GM18498 (cell line): ENCODE results near the gene SPOCD1.

Source experiments
- ATAC-seq: cut with Tn5 transposase; IDR thresholded peaks from one replicate; pipeline ENCODE4 v1.9.1; 2021; ENCODE audit warnings: mild to moderate bottlenecking, moderate library complexity; ENCODE audit not compliant: unreplicated experiment

Gene SPOCD1

DNA sequence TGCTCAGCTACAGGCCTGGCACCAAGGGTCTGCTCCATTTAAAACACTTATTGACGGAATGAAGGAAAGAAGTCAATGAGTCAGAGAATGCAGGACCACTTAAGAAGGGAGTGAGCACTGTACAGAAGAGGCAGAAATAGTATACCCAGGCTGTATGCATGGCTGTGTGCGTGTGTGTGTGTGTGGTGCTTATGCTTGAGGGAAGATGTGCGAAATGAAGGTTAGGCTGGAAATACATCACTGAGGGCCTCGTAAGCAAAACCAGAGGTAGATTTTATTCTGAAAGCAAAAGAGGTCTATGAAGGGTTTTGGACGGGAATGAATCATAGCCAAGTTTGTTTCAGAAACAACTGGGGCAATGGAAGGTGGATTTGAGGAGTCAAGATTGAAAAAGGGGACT lies 42.0 kb downstream of the SPOCD1 start:
- no peak for ATAC-seq

DNA sequence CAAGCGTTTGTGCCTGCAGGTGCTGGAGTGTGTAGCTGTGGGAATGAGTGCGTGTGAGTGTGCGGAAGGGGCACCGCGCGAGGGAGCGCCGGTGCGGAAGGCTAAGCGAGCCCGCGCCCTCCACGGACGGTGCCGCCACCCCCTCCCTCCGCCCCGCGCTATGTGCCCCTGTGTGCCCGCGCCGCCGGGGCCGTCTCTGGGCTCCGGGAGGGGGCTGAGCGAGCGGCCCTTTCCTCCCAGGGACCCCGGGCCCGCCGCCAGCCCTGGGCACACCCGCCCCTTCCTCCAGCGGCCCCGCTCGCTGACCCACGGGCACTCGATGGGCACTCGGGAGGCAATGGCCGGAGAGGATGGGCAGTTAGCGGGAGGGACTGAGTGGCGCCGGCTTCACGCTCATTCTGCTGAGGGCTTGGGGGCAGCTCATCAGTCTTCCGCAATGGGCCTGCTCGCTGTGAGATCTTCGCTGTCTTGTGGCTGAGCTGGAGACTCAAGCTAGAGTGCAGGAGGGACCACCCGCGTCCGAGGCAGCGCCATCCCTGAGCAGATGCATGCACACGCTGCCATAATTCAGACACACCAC lies 43.1 kb downstream of the SPOCD1 start:
- ATAC-seq = no peak

DNA sequence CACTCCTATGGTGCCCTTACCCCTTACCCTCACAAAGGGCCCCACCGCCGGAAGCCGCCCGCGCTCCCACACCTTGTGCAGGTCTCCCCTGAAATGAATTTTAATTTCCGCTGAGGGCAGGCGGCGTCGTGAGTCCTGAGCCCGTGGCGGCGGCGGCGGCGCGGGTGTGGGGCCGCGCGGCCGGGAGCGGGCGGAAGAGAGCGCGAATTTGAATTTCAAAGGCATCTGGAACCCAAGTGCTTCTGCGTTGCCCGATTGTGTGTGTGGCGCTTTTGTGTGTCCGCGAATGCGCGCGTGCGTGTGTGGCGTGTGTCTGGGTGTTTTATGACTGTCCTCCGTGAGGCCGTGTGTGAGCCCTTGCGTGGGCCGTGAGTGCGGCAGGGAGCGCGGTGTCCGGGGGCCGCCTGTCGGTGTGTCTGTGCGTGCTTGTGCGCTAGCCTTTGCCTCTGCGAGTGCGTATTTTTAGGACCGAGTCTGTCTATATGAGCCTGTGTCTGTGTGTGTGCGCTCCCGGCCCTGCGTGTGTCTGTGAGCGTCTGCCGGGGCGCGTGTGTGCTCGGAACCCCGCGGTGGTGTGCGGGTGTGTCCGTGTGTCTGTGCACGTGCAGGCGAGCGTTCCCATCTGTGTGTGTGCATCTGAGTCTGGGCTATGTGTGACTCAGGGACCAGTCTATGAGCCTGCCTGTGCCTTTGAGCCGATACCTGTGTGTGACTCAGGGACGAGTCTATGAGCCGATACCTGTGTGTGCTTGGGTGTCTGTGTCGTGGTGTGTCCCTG lies 43.7 kb downstream of the SPOCD1 start:
- ATAC-seq = no peak

DNA sequence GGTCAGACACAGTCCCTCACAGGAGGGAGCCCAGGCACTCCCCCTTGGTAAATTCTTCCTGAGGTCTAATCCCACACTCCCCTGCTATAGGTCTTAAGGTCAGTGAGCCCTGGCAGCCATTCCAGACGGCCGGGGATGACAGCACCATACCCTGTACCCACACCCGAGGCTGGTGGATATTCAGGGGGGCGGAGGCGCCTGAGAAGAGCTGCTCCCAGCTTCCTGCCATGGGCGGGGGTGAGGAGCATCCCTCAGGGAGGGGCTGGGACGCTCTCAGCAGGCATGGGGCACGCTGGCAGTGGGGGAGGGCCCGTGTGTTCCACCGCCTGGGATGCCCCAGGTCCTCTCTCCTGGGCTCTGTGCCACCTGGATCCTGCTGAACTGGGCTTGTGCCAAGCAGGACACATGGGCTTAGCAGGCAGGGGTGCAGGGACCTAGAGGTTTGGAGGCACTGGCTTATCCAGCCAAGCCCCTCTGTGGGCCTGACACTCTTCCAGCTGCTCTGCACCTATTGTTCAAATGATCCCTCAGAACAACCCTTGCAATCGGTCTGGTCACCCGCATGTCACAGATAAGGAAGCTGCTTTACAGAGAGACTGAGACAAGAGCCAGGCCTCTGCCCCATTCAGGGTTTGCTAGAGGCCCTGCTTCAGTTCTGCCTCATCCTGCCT lies 46.0 kb downstream of the SPOCD1 start:
- no peak for ATAC-seq

DNA sequence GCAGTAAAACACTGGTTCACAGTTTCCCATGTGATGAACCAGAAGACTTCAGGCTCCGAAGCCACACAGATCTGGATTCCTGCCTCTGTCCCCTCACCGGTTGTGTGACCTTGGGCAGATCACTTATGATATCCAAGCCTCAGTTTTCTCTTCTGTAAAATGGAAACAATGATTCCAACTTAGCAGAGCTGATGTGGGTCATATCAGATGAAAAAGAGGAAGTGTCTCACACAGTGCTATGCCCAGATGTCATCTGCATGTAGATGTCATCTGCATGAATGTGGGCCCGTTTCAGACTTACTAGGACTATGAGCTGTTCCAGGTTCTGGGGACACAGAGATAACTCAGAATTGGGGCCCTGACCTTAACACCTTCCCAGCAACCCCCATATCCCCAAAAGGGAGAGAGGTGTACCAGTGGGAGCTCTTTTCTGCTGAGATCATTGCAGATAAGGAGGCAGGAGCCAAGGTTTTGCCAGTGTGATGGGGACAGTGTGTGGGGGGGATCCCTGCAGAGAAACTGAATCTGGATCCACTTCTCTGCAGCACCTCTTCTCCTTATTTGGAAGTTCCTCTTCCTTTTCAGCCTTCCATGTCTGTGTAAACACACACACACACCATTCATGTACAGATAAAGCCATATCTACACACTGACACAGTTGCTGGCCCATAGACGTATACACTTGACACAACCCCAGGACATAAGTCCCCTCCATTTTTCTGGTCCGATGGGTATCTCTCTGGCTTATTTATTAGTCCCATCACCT lies 46.7 kb downstream of the SPOCD1 start:
- no peak for ATAC-seq

DNA sequence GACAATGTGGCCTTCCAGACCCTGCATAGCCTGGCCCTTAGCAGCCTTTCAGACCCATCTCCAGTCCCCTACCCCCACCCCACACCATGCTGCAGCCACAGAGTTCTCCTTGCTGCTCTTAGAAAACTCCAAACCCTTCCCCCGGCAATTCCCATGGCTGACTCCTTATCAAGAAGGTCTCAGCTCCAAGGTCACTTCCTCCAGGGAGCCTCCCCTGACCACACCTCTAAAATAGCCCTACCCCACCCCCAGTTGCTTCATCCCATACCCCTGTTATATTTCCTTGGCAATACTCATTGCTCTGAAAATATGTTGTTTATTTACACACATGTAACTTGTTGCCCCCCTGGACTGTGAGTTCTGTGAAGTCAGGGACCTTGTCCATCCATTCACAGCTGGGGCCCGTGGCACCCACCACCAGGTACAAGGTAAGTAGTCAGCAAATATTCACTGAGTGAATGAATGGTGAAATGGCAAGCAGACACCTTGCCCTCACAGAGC lies 47.4 kb downstream of the SPOCD1 start:
- ATAC-seq = no peak

DNA sequence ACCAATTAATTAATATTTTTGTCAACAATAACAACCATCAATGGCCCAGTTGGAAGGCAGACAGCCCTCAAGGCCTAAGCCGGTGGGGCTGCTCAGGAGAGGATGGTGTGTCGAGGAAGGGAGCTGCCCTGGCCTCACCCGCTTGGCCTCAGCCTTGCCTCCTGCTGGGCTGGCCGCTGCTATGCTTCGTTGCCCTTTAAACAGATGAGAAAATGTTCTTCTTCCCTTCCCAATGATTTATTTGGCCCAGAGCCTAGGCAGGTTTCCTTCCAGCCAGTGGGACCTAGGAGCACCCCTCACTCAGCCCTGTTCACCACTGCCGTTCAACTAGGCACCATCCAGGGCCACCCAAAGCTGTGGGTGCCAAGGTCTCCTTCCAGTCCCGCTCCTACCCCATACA lies 48.6 kb downstream of the SPOCD1 start:
- no peak for ATAC-seq

DNA sequence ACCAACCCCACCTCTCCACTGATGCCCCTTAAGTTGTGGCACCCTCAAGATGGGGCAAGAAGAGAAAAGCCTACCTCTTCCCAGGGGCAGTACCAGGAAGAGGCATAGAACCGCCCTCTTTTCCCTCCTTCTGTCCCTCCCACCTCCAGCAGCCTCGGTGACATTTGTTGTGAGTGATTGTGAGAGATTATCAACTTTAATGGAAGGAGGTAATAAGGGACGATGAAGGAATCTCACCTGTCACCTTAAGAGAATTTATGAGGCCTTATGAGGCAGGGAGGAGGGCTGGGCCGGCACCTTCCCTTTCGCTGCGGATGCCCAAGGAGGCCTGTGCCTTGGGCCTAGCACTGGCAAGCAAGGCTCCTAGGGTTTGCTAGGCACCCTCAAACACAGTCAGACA lies 50.3 kb downstream of the SPOCD1 start:
- no peak for ATAC-seq

DNA sequence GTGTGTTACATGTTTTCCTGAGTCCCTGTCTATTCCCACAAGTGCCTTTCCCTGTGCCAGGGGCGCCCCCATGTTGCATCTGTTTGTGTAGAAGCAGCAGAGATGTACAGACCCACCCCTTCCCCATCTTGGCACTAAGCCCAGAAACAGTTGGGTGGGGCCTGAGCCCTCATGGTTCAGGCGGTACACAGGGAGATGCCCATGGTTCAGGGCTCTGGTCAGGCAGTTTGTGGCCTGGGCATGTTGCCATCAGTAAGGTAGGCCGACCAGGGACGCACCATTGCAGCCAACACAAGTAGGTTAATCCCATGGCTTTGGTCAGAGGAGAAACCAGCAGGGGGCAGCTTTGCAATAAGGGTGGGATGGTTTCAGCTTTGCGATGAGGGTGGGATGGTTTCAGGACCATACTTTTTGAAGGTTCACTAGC lies 50.8 kb downstream of the SPOCD1 start:
- no peak for ATAC-seq

DNA sequence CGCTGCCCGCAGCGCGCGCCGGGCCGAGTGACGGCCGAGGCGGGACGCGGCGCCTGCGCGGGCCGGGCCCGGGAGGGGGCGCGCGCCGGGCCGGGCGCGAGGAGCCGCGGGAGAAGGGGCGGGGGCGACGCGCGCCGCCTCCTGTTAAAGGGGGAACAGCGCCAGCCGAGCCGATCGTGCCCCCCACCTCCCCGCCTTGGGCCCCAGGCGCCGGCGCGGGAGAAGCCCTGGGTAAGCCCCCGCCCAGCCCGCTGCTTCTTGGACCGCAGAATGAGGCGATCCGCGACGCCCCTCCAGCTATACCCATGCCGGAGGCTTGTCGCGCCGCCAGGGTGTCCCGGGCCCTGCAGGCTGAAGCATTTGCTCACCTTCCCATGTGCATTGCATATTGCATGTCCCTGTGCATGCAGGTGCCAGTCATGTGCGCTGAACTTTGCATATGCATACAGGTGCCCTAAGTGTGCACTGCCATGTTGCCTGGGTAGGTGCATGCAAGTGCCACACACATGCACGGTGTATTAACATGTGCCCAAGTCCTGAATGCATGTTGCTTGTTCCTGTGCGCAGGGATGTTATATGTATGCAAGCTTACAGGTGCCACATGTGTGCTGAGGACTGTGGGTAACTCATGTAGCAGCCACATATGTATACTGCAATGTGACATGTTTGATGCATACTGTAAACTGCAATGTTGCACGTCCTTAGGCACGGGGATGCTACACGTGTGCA lies 51.3 kb downstream of the SPOCD1 start, which contains the start of gene ADGRB2:
Gene ADGRB2 (minus strand): TSS at position 29 of the 729 bp plus-strand sequence. CDS start 7,119 bp downstream, outside the sequence.
- ATAC-seq = no peak

DNA sequence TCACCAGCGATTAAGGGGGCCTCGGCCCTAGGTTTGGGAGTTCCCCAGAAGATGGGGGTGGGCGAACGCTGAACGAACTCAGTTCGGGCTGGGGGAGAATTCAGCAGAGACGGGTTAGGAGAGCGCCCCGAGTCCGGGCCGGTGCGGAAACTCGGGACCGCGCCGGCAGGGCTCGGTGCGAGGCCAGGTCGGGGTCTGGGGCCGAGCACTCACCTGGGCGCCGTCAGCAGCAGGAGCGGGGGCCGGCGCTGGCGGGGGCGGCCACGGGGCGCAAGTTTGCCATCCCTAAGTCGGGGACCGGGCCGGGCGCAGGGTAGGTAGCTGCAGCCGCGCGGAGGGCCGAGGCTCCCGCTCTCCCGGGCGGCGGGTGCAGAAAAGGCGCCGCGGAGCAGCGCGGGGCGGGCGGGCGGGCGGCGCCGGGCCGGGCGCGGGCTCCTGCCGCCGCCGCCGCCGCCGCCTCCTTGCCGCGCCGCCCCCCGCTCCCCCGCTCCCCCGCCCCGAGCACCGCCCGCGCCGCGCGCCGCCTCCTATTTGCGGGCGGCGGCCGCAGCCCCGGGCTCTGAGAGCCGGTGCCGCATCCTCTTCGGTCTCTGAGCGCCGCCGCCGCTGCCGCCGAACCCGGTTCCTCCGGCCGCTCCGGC lies 52.0 kb downstream of the SPOCD1 start:
- ATAC-seq = no peak

DNA sequence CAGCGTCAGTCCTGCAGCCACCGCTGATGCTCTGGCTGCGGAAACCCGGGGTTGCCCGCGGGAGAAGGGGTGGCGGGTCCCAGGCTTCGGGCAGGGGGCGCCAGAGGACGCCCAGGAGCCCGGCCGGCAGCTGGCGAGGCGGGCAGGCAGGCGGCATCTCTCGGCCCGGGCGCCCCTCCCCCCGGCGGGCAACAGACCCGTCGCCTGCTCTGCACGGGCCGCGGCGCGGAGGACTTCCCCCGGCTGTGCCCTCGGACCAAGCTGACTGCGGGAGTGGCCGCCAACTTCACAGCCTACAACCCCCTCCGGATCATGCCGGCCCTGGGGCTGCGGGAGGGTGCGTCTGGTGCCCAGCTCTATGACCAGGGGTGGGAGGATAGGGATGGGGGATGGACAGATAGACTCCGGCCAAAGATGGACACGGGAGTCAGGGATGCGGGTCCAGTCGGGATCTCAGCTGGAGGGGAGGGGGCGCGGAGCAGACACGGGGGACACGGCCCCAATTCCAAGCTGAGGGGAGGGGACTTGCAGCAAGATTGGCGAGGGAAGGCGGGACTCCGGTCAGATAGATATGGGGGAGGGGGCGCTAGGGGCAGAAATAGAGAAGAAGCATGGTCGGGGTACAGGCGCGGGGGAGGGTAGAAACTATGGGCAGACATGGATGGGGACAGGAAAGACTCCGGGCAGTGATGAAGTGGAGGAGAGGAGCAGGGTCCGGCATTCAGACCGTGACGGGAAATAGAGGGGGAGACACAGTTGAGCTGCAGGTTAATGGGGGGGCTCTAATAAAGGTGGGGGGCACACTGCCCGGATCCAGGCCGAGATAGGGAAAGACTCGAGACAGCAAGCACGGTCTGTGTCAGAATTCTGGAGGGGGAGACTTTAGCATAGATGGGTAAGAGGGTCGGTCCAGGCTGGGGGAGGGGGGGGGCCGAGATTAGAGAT lies 52.8 kb downstream of the SPOCD1 start:
- ATAC-seq = no peak

DNA sequence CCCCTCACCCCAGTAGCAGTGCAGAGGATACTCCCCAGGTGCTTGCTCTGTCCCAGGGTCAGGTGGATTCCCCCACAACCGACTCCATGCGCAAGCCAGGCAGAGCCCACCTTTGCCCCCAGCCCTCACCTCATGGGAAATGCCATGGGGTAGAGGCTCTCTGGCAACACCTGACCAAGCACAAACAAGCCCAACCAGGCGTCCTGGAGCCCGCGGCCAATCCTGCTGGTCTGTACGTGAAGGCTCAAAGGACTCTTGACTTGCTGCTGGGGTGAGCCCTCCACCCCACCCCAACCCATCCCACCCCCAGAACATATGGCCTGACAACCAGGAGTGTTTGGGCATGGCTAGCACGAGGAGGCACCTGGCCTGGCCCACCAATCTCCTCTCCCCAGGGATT lies 53.5 kb downstream of the SPOCD1 start:
- ATAC-seq = no peak

DNA sequence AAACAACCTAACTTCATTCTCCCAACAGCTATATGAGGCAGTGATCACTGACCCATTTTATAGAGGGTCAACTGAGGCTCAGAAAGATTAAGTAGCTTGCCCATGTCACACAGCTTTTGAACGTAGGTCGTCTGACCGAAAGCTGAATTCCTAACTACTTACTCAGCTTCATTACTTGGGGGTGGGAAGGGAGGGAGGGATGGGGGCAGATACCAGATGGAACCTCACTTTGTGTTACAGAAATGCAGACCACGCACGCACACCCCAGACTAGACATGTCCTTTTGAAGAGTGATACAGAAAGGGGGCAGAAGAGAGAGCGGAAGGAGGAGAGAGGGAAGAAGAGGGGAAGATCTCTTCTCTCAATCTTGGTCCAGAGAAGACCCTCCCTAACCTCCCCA lies 53.9 kb downstream of the SPOCD1 start:
- no peak for ATAC-seq

DNA sequence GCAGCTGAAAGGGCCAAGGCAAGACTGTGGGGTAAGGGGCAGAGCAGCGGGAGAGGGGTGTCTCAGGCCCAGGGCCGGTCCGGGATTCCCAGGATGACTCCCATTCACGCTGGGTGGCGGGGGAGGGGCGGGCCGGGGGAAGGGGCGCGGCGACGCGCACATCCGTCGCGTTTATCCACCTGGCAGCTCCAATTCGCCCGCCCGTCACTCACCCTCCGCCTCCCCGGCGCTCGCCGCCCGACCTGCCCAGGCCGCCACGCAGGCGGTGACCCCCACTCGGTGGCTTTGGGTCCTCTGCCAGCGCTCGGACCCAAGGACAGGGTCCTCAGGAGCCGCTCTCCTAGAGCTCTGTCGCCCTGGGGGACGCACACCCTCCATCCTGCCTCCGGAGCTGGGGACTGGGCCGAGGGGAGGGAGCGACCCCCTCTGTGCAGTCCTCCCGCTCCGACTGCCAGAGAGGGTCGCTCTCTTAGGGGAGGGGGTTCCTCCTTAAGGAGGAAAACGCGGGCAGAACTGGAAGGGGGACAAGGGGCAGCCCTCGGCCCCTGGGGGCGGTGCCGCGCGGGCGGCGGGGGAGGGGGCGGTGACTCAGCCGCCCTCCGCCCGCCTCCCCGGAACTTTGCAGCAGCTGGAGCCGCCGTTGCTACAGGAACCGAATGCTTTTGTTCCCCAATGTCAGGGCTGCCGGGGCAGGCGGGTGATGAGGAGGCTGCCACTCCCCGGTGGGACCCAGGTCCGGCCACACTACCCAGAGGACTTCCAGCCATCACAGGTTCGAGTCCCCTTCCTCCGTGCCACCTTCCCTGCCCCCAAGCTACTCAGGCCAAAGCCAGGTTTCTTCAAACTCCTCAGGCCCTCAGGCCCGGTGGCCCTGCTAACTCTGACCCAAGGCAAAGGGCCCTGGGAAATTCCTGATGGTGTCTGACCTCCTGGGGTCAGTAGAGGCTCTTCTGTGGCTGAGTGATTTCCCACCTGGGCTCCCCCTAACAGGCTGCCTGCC lies 55.1 kb downstream of the SPOCD1 start:
- no peak for ATAC-seq

DNA sequence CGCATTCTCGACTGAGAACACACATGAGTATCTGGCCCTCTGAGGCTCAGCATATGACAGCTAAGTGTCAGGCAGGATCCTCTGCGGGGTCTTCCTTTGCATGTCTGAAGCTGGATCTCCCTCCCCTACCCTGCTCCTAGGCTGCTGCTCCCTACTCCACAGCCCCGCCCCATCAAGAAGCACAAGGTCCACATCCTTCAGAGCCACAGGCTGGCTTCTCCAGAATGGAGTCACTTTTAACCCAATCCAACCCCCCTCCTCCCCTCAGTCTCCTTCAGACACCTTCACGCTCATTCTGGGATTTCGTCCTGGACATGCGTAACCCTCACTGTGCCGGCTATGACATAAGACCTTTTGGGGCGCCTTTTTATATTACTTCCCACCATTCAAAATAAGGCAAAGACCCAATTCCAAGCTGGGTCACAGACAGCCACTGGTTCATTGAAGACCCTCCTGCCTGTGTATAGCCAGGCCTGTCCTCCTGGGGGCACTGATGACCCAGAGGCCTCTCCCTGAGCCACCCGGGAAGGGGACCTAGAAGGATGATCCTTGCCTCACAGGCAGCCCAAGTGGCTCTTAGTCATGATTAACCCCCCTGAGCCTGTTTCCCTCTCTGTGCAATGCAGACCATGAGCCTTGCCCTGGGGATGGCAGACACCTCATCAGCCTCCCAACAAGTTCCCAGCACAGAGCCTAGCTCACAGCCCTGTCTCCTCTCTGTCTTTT lies 56.4 kb downstream of the SPOCD1 start:
- ATAC-seq = no peak

DNA sequence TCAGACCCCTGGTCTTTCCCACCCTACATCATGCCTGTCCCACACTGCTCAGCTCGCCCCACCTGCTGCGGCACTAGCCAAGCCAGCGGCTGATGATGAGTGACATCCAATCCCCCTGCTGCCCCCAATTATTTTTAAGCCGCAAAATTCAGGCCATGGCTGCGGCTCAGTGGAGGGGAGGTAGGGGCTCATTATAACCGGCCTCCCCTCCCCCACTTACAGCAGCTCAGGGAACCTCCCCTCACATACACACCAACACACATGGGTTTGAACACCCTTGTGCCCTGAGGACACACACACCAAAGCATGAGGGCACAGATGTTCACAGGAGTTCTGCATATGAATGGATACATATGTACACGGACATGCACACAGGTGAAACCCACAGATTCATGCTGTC lies 57.0 kb downstream of the SPOCD1 start:
- no peak for ATAC-seq
